Fibroblast of lung (primary cell): ENCODE data around the gene DNAH17.

Experiments used
- EZH2 ChIP-seq: IDR thresholded peaks from 2 replicates; pipeline ENCODE4 v1.5.1; 2012; ENCODE audit warnings: low read length, control low read depth, mild to moderate bottlenecking; ENCODE audit errors: missing control alignments
- TF ChIP-seq, protein P1 (sequence below), 2 donors: IDR thresholded peaks in 1 of 2; conservative IDR thresholded peaks in 1 of 2; 1 replicate in 1 of 2; 2 replicates in 1 of 2; pipeline ENCODE4 v1.5.1; 2011 to 2012; ENCODE audit warnings: low read length in 2 of 2, control low read depth in 1 of 2, inconsistent platforms in 1 of 2, low read depth in 1 of 2, mild to moderate bottlenecking in 1 of 2

DNA sequence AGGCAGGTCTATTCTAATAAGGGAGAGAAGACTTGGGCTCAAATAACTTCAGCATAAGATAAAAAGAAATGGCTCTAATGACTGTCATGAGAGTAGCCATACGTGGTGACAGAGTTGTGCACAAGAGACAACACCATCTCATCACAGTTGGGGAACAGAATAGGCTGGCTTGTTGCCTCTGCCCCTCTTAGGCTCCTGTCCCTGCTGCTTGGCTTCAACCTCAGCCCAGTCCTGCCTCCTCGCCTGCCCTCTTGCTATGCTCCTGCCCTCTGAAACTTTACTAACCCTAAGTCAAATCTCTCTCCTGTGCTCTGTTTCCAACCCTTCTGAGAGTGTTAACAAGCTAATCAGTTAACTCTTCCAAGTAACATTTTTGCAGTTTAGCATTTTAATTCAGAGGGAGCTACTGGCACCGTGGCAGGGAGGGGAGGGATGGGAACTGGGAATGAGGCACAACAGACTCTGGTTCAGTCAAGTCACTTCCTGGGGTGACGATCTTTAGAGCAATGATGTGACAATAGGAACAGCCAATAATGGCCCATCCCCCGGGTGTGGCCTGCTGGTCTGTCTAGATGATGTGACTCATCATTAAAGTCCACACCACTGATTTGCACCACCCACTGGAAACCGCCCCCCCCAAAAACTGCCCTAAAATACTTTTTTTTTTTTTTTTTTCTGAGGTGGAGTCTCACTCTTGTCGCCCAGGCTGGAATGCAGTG, 35.5 kb downstream of the DNAH17 start:
- TF ChIP-seq, protein P1, sequence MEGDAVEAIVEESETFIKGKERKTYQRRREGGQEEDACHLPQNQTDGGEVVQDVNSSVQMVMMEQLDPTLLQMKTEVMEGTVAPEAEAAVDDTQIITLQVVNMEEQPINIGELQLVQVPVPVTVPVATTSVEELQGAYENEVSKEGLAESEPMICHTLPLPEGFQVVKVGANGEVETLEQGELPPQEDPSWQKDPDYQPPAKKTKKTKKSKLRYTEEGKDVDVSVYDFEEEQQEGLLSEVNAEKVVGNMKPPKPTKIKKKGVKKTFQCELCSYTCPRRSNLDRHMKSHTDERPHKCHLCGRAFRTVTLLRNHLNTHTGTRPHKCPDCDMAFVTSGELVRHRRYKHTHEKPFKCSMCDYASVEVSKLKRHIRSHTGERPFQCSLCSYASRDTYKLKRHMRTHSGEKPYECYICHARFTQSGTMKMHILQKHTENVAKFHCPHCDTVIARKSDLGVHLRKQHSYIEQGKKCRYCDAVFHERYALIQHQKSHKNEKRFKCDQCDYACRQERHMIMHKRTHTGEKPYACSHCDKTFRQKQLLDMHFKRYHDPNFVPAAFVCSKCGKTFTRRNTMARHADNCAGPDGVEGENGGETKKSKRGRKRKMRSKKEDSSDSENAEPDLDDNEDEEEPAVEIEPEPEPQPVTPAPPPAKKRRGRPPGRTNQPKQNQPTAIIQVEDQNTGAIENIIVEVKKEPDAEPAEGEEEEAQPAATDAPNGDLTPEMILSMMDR (conservative IDR thresholded peaks at IDR 0.05 in 1 of 2, IDR thresholded peaks at IDR 0.05 in 1 of 2; ENCODE audit: low read depth in 1 of 2, low read length in 2 of 2): no peak
- TF ChIP-seq EZH2: no peak
